ENCODE measurements around the gene HTRA3.

- TF ChIP-seq CTCF (IDR thresholded peaks at IDR 0.05; ENCODE audit: low read depth, low read length) (no peak), EZH2phosphoT487 (IDR thresholded peaks at IDR 0.05; ENCODE audit: low read depth) (no peak)
Measured at GRCh38 chr4:8238036-8238511, 31.5 kb upstream of the HTRA3 start.
